HG02938 (cell line): ENCODE results near the gene CPLX1.
"Not testable (repeated sequence)": the region's sequence is repeated elsewhere in the genome, so short reads cannot be mapped to it uniquely, and the experiment has no call there.

Experiments
- ATAC-seq: cut with Tn5 transposase; IDR thresholded peaks from one replicate; pipeline ENCODE4 v1.9.1; 2021; ENCODE audit warnings: mild to moderate bottlenecking, moderate library complexity; ENCODE audit not compliant: unreplicated experiment

Gene CPLX1

DNA sequence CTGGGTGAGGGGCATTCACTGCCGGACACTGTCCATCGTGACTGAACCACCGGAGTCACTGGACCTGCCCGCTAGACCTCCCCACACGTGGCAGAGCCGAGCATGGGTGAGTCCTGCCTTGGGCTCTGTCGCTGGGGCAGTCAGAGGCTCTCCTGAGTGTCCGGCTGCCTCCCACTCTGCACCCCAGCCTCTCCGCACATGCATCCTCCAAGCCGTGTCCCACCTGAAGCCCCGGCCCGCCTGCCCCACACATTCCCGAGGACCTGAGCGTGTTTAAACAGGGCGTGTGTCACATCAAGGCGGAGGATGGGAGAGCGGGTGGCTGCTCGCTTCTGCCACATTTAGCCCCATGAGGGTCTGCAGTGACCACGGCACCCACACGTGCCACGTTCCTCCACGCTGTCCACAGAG lies 4.7 kb downstream of the CPLX1 start:
- no peak for ATAC-seq

DNA sequence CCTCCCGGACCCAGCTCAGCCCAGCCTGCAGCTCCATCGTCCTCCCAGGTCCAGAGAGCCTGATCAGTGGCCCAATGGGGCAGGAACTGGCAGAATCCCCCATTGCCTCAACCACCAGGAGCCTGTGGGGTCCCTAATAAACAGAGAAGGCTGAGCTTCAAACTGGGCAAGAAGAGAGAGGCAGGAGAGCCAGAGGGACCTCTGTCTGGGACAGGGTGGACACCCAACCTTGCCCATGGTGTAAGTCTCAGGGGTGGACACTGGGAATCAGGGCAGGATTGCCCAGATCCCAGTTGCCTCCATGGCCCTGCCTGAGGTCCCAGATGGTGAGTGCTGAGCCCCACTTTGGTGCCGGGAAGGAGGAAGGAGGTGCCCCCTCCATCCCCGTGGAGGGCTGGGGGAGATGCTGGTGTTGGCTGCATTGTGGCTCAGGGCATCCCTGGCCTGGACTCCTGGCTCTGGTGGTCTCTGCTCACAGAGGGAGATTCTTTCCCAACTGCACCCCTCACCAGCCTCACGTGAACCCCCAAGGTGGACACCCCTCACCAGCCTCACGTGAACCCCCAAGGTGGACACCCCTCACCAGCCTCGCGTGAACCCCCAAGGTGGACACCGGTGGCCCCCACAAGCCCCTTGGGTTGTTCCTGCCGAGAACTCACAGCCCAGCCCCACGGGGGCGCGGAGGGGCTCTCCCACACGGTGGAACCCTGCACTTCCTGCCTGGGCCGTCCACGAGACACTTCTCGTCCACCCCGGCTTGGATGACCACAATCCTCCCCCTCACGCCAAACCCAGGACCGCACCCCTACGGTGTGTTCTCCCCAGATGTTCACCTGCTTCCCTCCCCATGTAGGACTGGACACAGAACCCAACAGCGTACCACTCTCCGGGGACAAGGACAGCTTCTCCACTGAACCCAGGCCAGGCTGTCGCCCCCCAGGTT lies 5.4 kb downstream of the CPLX1 start:
- ATAC-seq = no peak

DNA sequence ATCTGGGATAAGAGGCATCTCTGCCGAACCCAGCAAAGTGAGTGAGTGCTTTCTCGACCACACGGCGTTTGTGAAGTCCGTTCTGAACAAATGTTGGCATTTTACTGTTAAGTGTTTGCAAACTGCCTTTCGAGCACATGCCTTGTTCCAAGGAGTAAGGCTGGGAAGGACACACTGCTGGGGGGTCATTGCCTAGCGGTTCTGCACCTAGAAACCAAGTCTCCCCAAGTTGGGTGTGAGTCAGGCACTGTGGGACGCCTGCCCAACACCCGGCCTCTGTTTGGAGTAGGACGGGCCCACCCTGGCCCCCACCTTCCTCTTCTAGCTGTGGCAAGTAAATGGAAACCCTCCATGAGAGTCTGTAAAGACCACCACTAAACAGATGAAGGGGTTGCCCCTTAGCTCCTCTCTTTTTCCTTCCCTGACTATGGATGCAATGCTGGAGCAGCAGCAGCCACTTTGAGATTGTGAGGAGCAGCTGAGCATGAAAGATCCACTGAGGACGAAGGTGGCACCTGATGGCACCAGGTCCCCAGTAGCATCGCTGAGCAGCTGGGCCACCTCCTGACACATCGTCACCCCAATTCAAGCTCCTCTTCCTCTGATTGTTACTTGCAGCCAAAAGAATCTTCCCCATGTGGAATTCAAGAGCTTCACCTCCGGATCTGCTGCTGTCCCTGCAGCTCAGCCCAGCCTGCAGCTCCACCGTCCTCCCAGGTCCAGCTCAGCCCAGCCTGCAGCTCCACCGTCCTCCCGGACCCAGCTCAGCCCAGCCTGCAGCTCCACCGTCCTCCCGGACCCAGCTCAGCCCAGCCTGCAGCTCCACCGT lies 6.3 kb downstream of the CPLX1 start:
- no peak for ATAC-seq

DNA sequence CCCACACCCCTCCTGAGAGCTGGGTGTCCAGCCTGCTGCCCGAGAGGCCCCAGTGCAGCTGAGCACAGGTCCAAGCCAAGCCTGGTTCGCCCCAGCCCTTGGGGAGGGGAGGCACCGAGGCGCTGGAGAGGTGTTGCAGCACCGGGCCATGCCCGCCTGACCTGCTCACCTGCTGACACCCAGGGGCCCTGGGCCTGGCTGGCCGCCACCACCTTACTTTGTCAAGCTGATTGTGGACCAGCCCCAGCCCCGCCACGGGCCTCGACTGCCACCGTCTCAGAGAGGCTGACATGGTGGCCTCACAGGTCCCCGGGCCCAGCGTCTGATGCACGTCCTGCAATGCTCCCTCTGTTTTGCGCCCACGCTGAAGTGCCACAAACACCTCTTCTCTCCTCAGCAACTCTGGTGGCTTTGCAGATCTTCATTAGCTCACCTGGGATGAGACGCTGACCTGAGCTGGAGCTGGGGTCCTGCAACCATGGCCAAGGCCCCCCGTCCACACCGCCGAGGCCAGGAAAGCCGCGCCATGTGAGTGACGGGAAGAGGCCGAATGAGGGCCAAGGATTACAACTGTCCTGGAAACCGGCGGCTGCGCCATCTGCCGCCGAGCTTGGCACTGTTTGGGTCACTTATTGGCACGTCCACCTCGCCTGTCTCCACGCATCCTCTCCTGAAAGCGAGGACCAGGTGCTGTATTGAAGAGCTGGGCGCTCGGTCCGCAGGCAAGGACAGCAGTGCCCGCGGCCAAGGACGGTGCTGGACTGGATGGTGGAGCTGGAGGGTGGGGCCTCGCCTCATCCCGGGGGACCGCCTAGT lies 7.6 kb downstream of the CPLX1 start:
- ATAC-seq = no peak

DNA sequence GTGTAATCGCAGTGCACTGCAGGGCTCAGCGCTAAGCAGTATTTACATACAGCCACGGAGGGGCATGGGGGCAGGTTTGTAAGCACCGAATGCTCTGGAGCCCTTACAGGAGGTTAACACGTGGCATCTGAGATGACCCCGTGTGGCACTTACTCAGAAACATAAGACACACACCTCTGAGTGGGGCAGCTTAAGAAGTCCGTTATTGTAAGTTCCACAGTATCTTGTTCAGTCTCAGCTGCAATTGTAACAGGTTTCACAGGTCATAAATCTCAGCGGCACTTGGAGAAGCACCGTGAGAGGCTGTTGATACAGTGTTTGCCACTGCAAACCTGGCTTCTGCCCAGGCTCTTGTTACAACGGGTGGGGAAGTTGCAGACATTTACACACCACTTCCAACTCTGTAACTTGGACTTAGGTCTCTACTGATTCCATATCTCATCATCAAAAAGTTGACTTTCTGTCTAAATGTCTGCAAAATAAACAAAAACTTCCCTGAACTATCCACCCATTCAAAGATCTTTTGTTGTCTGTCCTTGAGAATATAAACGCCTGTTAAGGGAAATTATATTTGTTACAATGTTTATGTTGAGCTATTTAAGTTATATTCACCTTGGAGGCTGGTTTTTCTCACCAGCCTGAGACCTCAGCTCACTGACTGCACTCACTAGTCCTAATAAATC lies 10.3 kb downstream of the CPLX1 start:
- no peak for ATAC-seq

DNA sequence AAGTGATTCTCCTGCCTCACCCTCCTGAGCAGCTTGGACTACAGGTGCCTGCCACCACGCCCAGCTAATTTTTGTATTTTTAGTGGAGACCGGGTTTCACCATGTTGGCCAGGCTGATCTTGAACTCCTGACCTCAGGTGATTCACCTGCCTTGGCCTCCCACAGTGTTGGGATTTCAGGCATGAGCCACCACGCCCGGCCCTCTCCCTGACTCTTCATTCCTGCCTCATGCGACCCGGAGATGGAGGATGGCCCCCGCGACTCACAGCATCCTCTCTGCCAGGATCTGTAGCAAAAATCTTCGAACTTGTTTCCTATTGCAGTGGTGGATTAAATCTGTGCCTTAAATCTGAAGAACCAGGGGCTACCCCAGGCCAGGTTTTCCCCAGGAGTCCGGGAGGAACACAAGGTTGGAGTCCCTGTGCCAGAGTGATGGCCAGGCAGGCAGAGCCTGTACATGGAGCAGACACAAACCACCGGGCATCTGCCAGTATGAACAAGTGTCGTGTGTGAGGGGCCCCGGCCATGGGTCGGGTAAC lies 11.5 kb downstream of the CPLX1 start:
- ATAC-seq = no peak

DNA sequence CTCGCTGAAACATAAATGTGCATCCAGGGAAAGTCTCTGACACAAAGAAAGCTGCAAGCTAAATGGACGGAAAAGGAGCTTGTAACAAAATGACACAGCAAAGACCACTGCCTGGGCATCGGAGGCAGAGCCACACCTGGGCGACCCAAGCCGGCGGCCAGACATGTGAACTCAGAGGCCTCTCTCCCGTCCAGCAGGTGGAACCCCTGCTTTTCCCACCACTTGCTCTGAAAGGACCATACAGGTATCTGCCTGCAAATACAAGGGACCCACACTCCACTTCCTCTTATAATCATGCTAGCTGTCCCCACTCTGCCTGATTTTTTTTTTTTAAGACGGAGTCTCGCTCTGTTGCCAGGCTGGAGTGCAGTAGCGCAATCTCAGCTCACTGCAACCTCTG lies 12.0 kb downstream of the CPLX1 start:
- no peak for ATAC-seq

DNA sequence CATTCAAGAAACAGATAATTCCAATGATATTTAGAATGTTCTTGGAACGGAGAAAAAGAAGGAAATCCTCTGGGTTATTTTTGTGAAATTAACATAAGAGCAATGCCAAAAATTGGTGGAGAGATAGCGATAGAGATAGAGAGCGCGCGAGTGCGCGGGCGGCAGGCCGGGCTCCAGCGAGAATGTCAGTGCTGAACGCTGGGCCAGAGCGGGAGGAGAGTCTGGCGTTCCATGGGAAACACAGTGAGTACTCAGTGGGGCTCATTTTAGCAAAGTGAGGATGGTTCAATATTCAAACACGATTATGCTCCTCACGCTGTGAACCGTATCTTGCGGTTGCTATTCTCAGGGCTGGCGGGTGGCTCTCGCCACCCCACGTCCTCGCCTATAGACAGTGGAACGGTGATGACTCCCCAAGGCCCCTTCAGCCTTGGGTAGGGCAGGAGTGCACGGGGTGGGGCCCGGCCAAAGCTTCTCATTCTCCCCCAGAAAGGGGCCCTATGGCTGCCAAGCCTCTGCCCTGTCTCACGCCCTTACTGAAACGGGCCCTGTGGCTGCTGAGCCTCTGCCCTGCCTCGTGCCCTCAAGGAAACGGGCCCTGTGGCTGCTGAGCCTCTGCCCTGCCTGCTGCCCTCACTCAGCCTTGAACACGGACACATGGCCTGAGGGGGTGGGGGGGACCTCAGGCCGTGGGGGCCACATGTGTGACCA lies 16.9 kb downstream of the CPLX1 start:
- ATAC-seq = no peak

DNA sequence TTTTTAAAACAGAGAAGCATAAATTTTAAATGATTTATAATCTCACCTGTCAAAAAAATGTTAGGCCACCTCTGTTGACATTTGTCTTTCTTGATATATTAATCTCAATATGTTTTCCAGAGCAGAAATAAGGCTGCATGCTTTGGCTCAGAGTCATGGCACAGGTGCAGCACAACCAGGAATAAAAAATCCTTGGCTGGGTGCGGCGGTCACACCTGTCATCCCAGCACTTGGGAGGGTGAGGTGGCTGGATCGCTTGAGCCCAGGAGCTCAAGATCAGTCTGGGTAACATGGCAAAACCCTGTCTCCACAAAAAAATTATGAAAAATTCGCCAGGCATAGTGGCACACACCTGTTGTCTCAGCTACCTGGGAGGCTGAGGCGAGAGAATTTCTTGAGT lies 18.1 kb downstream of the CPLX1 start:
- no peak for ATAC-seq

DNA sequence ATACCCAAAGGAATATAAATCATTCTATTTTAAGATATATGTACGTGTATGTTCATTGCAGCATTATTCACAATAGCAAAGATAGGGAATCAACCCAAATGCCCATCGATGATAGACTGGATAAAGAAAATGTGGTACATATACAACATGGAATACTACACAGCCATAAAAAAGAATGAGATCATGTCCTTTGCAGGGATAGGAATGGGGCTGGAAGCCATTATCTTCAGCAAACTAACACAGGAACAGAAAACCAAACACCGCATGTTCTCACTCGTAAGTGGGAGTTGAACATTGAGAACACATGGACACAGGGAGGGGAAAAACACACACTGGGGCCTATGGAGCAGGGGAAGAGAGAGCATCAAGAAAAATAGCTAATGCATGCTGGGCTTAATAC lies 18.9 kb downstream of the CPLX1 start:
- ATAC-seq = not testable (repeated sequence)

DNA sequence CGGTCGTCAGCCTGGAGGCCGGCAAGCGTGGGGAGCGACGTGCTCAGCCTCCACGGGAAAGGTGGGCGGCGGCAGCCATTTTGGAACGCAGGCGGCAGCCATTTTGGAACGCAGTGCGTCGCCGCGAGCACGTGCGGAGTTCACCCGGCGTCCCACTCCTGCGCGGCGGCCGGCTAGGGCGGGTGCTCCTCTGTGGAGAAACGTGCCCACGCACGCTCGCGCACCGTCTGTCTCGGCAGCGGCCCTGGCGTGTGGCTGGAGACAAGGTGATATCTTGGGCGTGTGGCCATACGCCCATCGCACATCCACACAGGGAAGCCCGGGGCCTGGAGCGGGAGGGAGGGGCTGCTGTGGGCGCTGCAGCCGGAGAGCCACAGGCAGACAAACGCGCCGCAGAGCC lies 21.1 kb downstream of the CPLX1 start:
- ATAC-seq = no peak

DNA sequence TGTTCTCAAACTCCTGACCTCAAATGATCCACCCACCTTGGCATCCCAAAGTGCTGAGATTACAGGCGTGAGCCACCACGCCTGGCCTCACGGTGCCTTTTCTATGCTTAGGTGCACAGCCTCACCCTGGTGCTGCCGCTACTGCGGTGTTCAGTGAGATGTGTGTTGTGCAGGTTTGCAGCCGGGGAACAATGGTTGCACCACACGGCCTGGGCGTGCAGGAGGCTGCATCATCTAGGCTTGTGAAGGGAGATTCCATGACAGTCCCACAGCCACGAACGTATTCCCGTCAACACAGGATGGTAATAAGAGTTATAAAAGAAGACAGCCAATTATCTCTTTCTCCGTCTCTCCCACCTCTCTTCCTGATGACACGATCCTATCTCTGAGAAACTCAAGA lies 22.0 kb downstream of the CPLX1 start:
- no peak for ATAC-seq

DNA sequence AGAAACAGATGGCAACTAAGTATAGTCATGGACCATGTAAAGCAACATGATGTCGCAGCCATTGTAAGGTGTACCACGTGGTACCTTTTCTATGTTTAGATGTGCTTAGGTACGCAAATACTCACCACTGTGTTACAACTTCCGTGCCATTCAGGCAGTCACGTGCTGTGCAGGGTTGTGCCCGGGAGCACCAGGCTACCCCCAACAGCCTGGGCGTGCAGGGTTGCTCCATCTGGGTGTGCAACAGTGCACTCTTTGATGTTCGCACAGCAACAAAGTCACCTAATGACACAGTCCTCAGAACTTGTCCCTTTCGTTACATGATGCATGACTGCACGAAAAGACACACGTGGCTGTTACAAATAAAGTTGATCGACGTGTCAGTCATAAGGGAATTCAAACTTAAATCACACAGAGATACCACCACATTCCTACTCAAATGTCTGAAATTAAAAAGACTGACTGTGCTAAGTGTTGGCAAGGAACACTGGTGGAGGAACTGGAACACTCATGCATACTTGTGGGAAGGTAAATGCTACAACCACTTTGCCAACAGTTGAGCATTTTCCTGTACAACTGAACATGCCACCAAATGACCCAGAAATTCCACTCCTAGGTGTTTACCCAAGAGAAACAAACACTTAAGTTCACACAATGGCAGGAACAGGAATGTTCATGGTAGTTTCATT lies 24.3 kb downstream of the CPLX1 start:
- no peak for ATAC-seq

DNA sequence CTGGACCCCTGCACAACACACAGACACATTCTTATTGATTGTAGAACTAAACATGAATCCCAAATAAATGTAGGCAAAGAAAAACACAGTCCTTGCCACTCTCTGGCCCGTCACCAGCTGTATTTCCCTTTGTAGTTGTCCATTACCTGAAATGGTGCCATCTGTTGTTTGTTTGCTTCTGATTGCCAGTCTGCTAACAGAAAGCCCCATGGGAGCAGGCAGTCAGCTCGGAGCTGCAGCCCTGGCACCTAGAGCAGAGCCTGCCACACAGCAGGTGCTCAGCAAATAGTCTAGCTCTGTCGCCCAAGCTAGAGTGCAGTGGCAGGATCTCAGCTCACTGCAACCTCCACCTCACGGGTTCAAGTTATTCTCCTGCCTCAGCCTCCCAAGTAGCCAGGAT lies 28.9 kb downstream of the CPLX1 start:
- no peak for ATAC-seq

DNA sequence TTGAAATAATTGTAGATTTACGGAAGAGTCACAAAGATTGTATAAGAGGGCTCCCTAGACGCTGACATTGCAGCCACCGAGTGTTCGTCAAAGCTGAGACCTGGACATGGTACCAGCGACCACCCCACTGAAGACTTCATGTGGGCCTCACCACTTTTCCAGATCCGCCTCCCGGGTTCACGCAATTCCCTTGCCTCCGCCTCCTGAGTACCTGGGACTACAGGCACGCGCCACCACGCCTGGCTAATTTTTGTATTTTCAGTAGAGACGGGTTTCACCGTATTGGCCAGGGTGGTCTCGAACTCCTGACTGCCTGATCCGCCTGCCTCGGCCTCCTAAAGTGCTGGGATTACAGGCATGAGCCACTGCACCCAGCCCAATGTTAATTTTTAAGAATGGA lies 29.7 kb downstream of the CPLX1 start:
- ATAC-seq = no peak

DNA sequence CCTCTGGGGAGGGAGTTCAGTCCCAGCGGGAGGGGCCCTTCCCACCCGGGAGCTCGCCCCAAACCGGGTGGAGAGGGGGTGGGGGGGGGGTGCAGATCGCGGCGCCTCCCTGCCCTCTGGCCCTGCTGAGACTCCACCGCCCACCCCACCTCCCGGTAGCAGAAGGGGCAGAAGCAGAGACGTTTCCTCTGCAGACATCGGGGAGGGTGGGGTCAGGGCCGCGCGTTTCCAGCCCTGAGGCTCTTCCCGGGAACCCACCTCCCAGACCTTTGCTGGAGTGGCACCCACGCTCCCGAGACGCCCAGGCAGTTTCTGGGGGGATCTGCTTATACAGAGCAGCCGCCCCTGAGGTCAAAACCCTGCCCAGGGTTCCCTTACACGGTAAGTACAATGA lies 30.2 kb downstream of the CPLX1 start:
- no peak for ATAC-seq

DNA sequence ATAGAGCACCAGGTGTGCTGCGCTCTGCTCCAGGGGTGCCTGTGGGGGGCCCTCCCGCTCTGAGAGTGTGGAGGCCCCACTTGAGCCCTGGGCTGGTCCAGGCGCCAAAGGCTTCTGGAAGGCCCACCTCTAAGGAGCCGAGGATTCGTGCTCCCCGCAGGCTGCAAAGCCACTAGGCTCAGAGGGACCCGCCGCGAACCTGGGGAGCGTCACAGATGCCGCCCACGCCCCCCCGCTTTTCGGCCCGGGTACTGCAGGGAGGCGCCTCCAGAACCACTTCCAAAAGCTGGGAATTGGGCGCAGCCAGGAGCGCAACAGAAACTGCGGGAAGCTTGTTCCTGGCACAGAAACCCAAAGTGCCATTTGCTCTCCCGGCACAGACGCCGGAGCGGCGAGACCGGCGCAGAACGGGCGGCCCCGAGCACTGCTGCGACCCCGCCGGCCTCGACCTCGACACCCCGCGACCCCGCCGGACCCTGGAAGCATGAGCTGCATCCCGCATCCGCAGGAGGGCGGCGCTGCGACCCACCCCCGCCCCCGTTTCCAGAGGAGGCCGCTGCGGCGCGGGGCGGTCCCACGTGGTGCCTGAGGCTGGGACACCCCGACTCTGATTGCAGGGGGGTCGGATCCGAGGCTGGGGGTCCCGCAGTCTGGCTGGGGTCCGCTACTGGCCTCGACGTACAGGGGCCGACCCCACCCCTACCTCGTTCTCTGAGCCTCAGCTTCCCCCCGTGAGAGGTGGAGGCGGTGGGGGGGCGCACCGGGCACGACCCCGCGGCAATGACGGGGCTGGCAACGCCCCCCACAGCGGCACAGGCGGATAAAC lies 30.8 kb downstream of the CPLX1 start:
- ATAC-seq = no peak

DNA sequence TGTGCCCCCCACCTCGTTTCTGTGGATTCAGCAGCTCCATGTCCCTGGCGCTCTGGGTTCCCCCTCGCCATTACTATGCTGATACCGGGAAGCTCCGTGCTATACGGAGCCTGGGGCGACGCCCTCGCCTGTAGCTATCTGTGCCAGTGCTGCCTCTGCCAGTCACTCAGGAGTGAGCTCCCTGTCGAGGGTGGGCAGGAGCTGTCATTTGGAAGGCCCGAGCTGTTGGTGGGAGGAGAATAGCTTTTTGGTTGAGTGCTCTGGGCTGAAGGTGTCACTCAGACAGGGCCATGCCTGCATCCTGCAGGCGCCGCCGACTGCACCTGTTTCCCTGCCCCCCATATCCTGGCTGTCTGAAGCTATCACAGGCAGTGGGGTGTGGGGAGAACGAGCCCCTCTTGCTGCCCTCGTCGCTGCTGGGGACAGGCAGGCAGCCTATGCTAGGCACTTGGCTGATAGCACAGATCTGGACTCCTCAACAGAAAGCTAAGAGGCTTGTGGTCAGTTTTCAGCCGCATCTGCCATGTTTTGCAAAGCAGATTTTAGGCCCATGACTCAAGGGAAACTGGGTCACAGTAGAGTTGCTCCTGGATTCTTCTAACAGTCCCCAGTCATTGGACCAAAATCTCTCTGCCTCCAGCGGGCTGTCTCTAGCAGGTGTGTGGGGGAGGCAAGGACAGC lies 31.8 kb downstream of the CPLX1 start:
- no peak for ATAC-seq
